Naive thymus-derived CD4-positive, alpha-beta T cell (primary cell): ENCODE results near the gene EML6. TPM values are rescaled to one million over a fixed set of nuclear protein-coding genes. Genes with fewer than 3 reads are reported as not detected.

Experiments used
- ATAC-seq: fragments of 150-1000 bp; cut with Tn5 transposase; 2 replicates; pipeline ENCODE4 v1.10.0; 2021; ENCODE audit warnings: mild to moderate bottlenecking, moderate library complexity
- CTCF ChIA-PET: fragments of 350-600 bp; sonication (Branson Sonifier 250); formaldehyde crosslinking; loops from one replicate; lab custom pipeline; 2021; ENCODE audit warnings: antibody characterized with exemption; lab: Charles Lee
- POLR2A ChIA-PET: fragments of 350-600 bp; sonication (Branson Sonifier 250); formaldehyde crosslinking; loops from one replicate; lab custom pipeline; 2021; ENCODE audit warnings: antibody characterized with exemption, inconsistent platforms; lab: Charles Lee
- DNase-seq, 9 donors: peaks; one replicate each; pipeline versions ENCODE4 v3.0.0 to v3.0.0-alpha.2; 2020 to 2022; ENCODE audit warnings: mixed read lengths in 1 of 9
- H3K27ac ChIP-seq: one replicate; pipeline ENCODE4 v1.7.0; 2013; ENCODE audit warnings: mild to moderate bottlenecking, low read depth, low read length, moderate library complexity
- H3K27me3 ChIP-seq, 2 donors: one replicate each; pipeline ENCODE4 v1.7.0; 2013; ENCODE audit warnings: low read length in 2 of 2, mild to moderate bottlenecking in 2 of 2, moderate library complexity in 2 of 2; ENCODE audit not compliant: control insufficient read depth in 2 of 2, insufficient read depth in 2 of 2
- H3K36me3 ChIP-seq, 3 experiments: 1 replicate in 2 of 3; 2 replicates in 1 of 3; pipeline ENCODE4 v1.7.0; 2013; ENCODE audit warnings: low read length in 3 of 3, mild to moderate bottlenecking in 3 of 3, moderate library complexity in 1 of 3; ENCODE audit not compliant: insufficient read depth in 3 of 3, control insufficient read depth in 2 of 3
- H3K4me1 ChIP-seq, 2 donors: one replicate each; pipeline ENCODE4 v1.7.0; 2013; ENCODE audit warnings: low read length in 2 of 2, mild to moderate bottlenecking in 2 of 2, moderate library complexity in 1 of 2; ENCODE audit not compliant: control insufficient read depth in 2 of 2, insufficient read depth in 2 of 2
- H3K4me3 ChIP-seq: 2 replicates; pipeline ENCODE4 v1.7.0; 2013; ENCODE audit warnings: mild to moderate bottlenecking, low read length
- H3K9me3 ChIP-seq, 3 experiments: 1 replicate in 2 of 3; 2 replicates in 1 of 3; pipeline ENCODE4 v1.7.0; 2013; ENCODE audit warnings: low read length in 3 of 3; ENCODE audit not compliant: control insufficient read depth in 2 of 3
- H3K27ac Mint-ChIP-seq, 9 donors: one replicate each; pipeline ENCODE4 v1.8.0; 2020 to 2022; ENCODE audit warnings: mixed read lengths in 9 of 9, mild to moderate bottlenecking in 8 of 9, moderate library complexity in 5 of 9, inconsistent platforms in 2 of 9
- H3K27me3 Mint-ChIP-seq, 5 donors: one replicate each; pipeline ENCODE4 v1.8.0; 2021 to 2022; ENCODE audit warnings: mixed read lengths in 5 of 5, mild to moderate bottlenecking in 1 of 5
- H3K36me3 Mint-ChIP-seq, 5 donors: one replicate each; pipeline ENCODE4 v1.8.0; 2020 to 2022; ENCODE audit warnings: mixed read lengths in 5 of 5, mild to moderate bottlenecking in 3 of 5, inconsistent platforms in 1 of 5
- H3K4me1 Mint-ChIP-seq, 7 donors: one replicate each; pipeline ENCODE4 v1.8.0; 2020 to 2022; ENCODE audit warnings: mixed read lengths in 7 of 7, mild to moderate bottlenecking in 3 of 7, inconsistent platforms in 1 of 7
- H3K4me3 Mint-ChIP-seq, 10 donors: one replicate each; pipeline ENCODE4 v1.8.0; 2020 to 2022; ENCODE audit warnings: mild to moderate bottlenecking in 10 of 10, mixed read lengths in 10 of 10, moderate library complexity in 6 of 10, inconsistent platforms in 2 of 10
- H3K9me3 Mint-ChIP-seq, 11 donors: one replicate each; pipeline ENCODE4 v1.8.0; 2020 to 2022; ENCODE audit warnings: mixed read lengths in 11 of 11, mild to moderate bottlenecking in 4 of 11, inconsistent platforms in 1 of 11, moderate library complexity in 1 of 11
- intact Hi-C, 2 donors: fragments of 100-400 bp; cut with micrococcal nuclease; formaldehyde crosslinking; loops; one replicate each; pipeline ENCODE4 v1.15.1; 2023
- polyA plus RNA-seq, 2 donors: library from polyadenylated mRNA; unstranded; fragments of 300-500 nt; fragmentation: Illumina TruSeq; gene quantifications; one replicate each; pipeline ENCODE4 v1.2.3, GENCODE V29; 2021
- total RNA-seq, 6 experiments: library from RNA in 5 of 6; stranded (reverse) in 5 of 6; gene quantifications; 1 replicate in 5 of 6; 2 replicates in 1 of 6; pipeline ENCODE4 v1.2.3 and lab custom pipeline; 2021 to 2026

The EML6 gene
- total and polyA plus RNA-seq, 7 experiments from 2014 or later = 0.32 to 2.5 (median 1.5) TPM; not detected in 2

DNA sequence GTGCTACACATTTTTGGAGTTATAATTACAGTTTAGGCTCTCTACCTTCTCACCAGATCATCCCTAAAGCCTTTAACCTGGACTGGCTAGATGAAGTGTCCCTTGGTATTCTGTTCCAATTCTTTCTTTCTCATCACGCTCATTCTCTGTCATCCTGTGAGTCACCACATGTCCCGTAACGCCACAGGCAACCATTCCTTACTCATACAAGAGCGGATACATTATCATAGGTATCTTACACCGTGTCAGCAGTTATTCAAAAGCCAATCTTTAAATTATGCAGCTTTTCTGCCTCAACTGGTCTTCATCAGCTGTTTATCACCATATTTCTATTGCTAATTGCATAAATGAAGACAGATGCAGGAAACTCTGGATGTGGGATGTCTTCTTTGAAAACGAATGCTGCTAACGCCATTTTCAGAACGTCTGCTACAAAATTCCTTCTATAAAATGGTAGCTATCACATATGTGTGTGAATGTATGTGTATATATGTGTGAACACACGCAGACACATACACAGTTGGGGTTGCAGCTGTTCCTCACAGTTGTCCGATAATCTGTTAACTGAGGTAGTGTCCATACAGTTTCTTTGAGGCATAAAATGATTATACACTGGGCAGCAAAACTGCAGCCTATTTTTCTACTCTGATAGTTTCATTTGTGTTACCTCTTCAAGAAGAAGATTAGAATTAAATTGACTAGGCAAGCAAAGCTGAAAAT is 47.9 kb downstream of the EML6 start:
- no peak for DNase-seq
- no peak for ATAC-seq
- peaks cover 0 to 11% (median 0%) of the 10 kb centered on the region in 3 experiments for H3K9me3 ChIP-seq
- CTCF ChIA-PET = no interaction called here
- peaks cover 2 to 16% (median 10%) of the 10 kb centered on the region in 5 donors for H3K36me3 Mint-ChIP-seq
- no peaks in the 10 kb centered on the region for H3K36me3 ChIP-seq
- intact Hi-C loops = no loop called here
- peaks cover 0 to 7% (median 0%) of the 10 kb centered on the region in 7 donors for H3K4me1 Mint-ChIP-seq
- no peaks in the 10 kb centered on the region for H3K27me3 ChIP-seq
- no peak overlapping the region for H3K27ac Mint-ChIP-seq
- no peaks in the 10 kb centered on the region for H3K4me1 ChIP-seq
- no peak overlapping the region for H3K4me3 Mint-ChIP-seq
- POLR2A ChIA-PET = no interaction called here
- H3K4me3 ChIP-seq = no peak overlapping the region
- H3K9me3 Mint-ChIP-seq = peaks cover 7 to 23% (median 11%) of the 10 kb centered on the region in 11 donors
- H3K27ac ChIP-seq = no peak overlapping the region
- no peaks in the 10 kb centered on the region for H3K27me3 Mint-ChIP-seq

DNA sequence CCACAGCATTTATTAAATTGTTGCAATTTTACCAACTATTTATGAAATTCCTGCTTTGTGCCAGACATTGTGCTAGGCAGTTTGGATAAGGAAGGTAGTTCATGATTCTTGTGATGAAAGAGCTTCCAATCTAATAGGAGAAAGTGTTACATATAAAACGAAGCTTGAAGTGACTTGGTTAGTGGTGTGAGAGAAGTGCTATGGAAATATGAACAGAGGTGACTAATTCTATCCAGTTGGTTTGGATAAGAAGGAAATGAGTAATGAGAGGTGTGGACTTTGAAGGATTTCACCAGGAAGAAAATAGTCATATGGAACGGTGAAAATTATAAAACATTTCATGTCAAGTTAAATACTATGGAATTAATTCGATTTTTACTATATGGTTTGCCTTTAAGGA is 48.6 kb downstream of the EML6 start:
- H3K4me3 Mint-ChIP-seq = no peak overlapping the region
- Histone ChIP-seq H3K27me3 (no peaks in the 10 kb centered on the region), H3K4me3 (no peak overlapping the region), H3K4me1 (no peaks in the 10 kb centered on the region), H3K27ac (no peak overlapping the region), H3K9me3 (peaks cover 0 to 13% (median 0%) of the 10 kb centered on the region in 3 experiments), H3K36me3 (no peaks in the 10 kb centered on the region)
- H3K27me3 Mint-ChIP-seq = no peaks in the 10 kb centered on the region
- peaks cover 2 to 16% (median 10%) of the 10 kb centered on the region in 5 donors for H3K36me3 Mint-ChIP-seq
- ATAC-seq (no peak), DNase-seq (no peak)
- H3K4me1 Mint-ChIP-seq = peaks cover 0 to 7% (median 0%) of the 10 kb centered on the region in 7 donors
- intact Hi-C loops = no loop called here
- H3K9me3 Mint-ChIP-seq = peaks cover 8 to 31% (median 15%) of the 10 kb centered on the region in 11 donors
- no peak overlapping the region for H3K27ac Mint-ChIP-seq
- POLR2A ChIA-PET = no interaction called here
- CTCF ChIA-PET = no interaction called here

GRCh38 chr2:54772531-54772930 is 49.1 kb downstream of the EML6 start:
- intact Hi-C loops = no loop called here

DNA sequence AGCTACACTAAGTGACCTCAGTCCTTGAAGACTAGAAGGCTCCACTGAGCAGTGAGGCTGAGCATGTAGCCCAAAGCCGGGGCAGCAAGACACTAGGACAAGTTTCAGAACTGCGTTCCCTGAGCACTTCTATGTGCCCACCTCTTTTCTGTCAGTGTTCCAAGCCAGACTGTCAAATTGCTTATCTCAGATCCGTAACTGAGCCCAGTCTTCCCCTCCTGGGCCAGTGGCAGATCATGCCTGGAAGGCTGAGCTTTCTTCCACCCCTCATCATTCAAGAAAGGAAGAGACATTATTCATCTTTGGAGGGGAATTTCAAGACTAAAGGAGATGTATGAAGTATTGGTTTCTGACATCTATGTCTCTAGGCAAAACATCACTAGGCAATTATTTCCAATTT is 49.8 kb downstream of the EML6 start:
- Mint-ChIP-seq H3K27ac (no peak overlapping the region), H3K4me1 (peaks cover 0 to 2% (median 0%) of the 10 kb centered on the region in 7 donors), H3K36me3 (peaks cover 2 to 16% (median 10%) of the 10 kb centered on the region in 5 donors), H3K9me3 (peaks cover 8 to 33% (median 16%) of the 10 kb centered on the region in 11 donors), H3K4me3 (no peak overlapping the region), H3K27me3 (peaks cover 0 to 4% (median 0%) of the 10 kb centered on the region in 5 donors)
- DNase-seq = no peak
- Histone ChIP-seq H3K4me1 (no peaks in the 10 kb centered on the region), H3K4me3 (no peak overlapping the region), H3K27ac (no peak overlapping the region), H3K36me3 (no peaks in the 10 kb centered on the region), H3K27me3 (no peaks in the 10 kb centered on the region), H3K9me3 (peaks cover 0 to 13% (median 0%) of the 10 kb centered on the region in 3 experiments)
- ChIA-PET CTCF (interaction anchor here (0.6 kb wide), 1 partner anchor 135 kb away, joined by 3 read pairs; no protein-coding TSS in a partner anchor), POLR2A (no interaction called here)
- intact Hi-C loops = no loop called here
- ATAC-seq = no peak

More at GRCh38 chr2:54772531-54772930, 49.1 kb downstream of the EML6 start:
- Mint-ChIP-seq H3K9me3 (peaks cover 8 to 33% (median 16%) of the 10 kb centered on the region in 11 donors), H3K36me3 (peaks cover 2 to 16% (median 10%) of the 10 kb centered on the region in 5 donors), H3K27me3 (peaks cover 0 to 3% (median 0%) of the 10 kb centered on the region in 5 donors), H3K4me3 (no peak overlapping the region), H3K4me1 (peaks cover 0 to 7% (median 0%) of the 10 kb centered on the region in 7 donors), H3K27ac (no peak overlapping the region)
- ATAC-seq (no peak), DNase-seq (no peak)
- Histone ChIP-seq H3K27ac (no peak overlapping the region), H3K4me3 (no peak overlapping the region), H3K36me3 (no peaks in the 10 kb centered on the region), H3K27me3 (no peaks in the 10 kb centered on the region), H3K9me3 (peaks cover 0 to 13% (median 0%) of the 10 kb centered on the region in 3 experiments), H3K4me1 (no peaks in the 10 kb centered on the region)
- CTCF ChIA-PET = interaction anchor here (0.6 kb wide), 1 partner anchor 135 kb away, joined by 3 read pairs; no protein-coding TSS in a partner anchor
- POLR2A ChIA-PET = no interaction called here

DNA sequence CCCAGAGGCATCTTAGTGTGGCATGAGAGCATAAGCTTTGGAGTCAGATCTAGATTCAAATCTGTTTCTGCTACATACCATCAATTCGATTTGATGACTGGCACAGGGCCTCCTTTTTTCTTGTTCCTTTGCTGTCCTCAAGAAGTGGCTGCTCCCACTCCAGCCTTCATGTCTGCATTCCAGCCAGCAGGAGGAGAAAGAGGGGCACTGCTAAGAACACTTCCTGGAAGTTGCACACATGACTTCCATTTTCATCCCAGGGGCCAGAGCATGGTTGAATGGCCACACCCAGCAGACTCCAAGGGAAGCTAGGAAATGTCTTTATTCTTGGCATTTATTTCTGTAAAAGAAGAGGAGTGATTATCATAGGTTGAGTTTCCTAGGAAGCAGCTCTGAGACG is 50.4 kb downstream of the EML6 start:
- ATAC-seq (no peak), DNase-seq (no peak)
- no peak overlapping the region for H3K4me3 ChIP-seq
- H3K36me3 Mint-ChIP-seq = peaks cover 2 to 16% (median 10%) of the 10 kb centered on the region in 5 donors
- no peaks in the 10 kb centered on the region for H3K4me1 ChIP-seq
- H3K27ac Mint-ChIP-seq = no peak overlapping the region
- intact Hi-C loops = no loop called here
- H3K4me3 Mint-ChIP-seq = no peak overlapping the region
- ChIA-PET CTCF (no interaction called here), POLR2A (no interaction called here)
- no peaks in the 10 kb centered on the region for H3K27me3 ChIP-seq
- peaks cover 0 to 2% (median 0%) of the 10 kb centered on the region in 7 donors for H3K4me1 Mint-ChIP-seq
- H3K36me3 ChIP-seq = no peaks in the 10 kb centered on the region
- peaks cover 0 to 13% (median 0%) of the 10 kb centered on the region in 3 experiments for H3K9me3 ChIP-seq
- no peak overlapping the region for H3K27ac ChIP-seq
- peaks cover 8 to 33% (median 16%) of the 10 kb centered on the region in 11 donors for H3K9me3 Mint-ChIP-seq
- peaks cover 0 to 5% (median 0%) of the 10 kb centered on the region in 5 donors for H3K27me3 Mint-ChIP-seq

GRCh38 chr2:54775710-54776109 is 52.2 kb downstream of the EML6 start:
- H3K9me3 Mint-ChIP-seq = peaks cover 8 to 33% (median 16%) of the 10 kb centered on the region in 11 donors
- H3K36me3 Mint-ChIP-seq = peaks cover 2 to 16% (median 10%) of the 10 kb centered on the region in 5 donors
- no peak overlapping the region for H3K27ac Mint-ChIP-seq
- peaks cover 0 to 5% (median 0%) of the 10 kb centered on the region in 5 donors for H3K27me3 Mint-ChIP-seq
- Histone ChIP-seq H3K27me3 (no peaks in the 10 kb centered on the region), H3K4me3 (no peak overlapping the region), H3K27ac (no peak overlapping the region), H3K9me3 (peaks cover 0 to 13% (median 0%) of the 10 kb centered on the region in 3 experiments), H3K36me3 (no peaks in the 10 kb centered on the region), H3K4me1 (no peaks in the 10 kb centered on the region)
- H3K4me3 Mint-ChIP-seq = no peak overlapping the region
- ATAC-seq (no peak), DNase-seq (no peak)
- peaks cover 0 to under 1% (median 0%) of the 10 kb centered on the region in 7 donors for H3K4me1 Mint-ChIP-seq
- CTCF ChIA-PET = no interaction called here
- intact Hi-C loops = no loop called here
- POLR2A ChIA-PET = no interaction called here
